HepG2 (cell line): ENCODE data around the gene SLC27A1. TPM values are rescaled to one million over a fixed set of nuclear protein-coding genes. Genes with fewer than 3 reads are reported as not detected.

Experiments
- ARNTL ChIP-seq: sonication (generic); formaldehyde crosslinking; IDR thresholded peaks from 2 replicates; pipeline ENCODE4 v1.4.0; 2020; ENCODE audit warnings: mild to moderate bottlenecking, missing genetic modification reagents
- BCL6 ChIP-seq: IDR thresholded peaks from 2 replicates; pipeline ENCODE4 v1.6.1; 2016; ENCODE audit warnings: missing genetic modification reagents, missing compliant biosample characterization
- DNMT3B ChIP-seq: conservative IDR thresholded peaks from 2 replicates; pipeline ENCODE4 v1.6.1; 2016; ENCODE audit warnings: missing biosample characterization, control low read depth
- FOXK2 ChIP-seq: fragments of 450-650 bp; IDR thresholded peaks from 2 replicates; pipeline ENCODE4 v1.6.1; 2016
- GATAD2A ChIP-seq: IDR thresholded peaks from 2 replicates; pipeline ENCODE4 v1.6.1; 2016
- MAFK ChIP-seq, 2 experiments: IDR thresholded peaks in 1 of 2; conservative IDR thresholded peaks in 1 of 2; 2 replicates each; pipeline ENCODE4 v1.6.1; 2011; ENCODE audit warnings: improper control_type of control experiment in 2 of 2, low read length in 2 of 2
- MAZ ChIP-seq, 2 experiments: sonication (generic) in 1 of 2; formaldehyde crosslinking in 1 of 2; IDR thresholded peaks; 2 replicates each; pipeline versions ENCODE4 v1.5.0 to v1.6.1; 2012 to 2020; ENCODE audit warnings: low read depth in 2 of 2, mild to moderate bottlenecking in 2 of 2, borderline replicate concordance in 1 of 2, improper control_type of control experiment in 1 of 2, low read length in 1 of 2, missing genetic modification reagents in 1 of 2, moderate library complexity in 1 of 2
- MED8 ChIP-seq: sonication (generic); formaldehyde crosslinking; IDR thresholded peaks from 2 replicates; pipeline ENCODE4 v1.8.1; 2023; ENCODE audit warnings: mild to moderate bottlenecking, missing genetic modification reagents; ENCODE audit not compliant: insufficient replicate concordance
- STAT5B ChIP-seq: sonication (generic); formaldehyde crosslinking; IDR thresholded peaks from 2 replicates; pipeline ENCODE4 v1.4.0; 2020; ENCODE audit warnings: missing genetic modification reagents
- TEAD2 ChIP-seq: sonication (generic); formaldehyde crosslinking; IDR thresholded peaks from 2 replicates; pipeline ENCODE4 v1.9.0; 2021; ENCODE audit warnings: missing genetic modification reagents
- ZBTB14 ChIP-seq: sonication (generic); formaldehyde crosslinking; IDR thresholded peaks from 2 replicates; pipeline ENCODE4 v1.4.0; 2020; ENCODE audit warnings: missing genetic modification reagents
- ZFY ChIP-seq: sonication (generic); formaldehyde crosslinking; IDR thresholded peaks from 2 replicates; pipeline ENCODE4 v1.4.0; 2020; ENCODE audit warnings: missing genetic modification reagents
- ZNF547 ChIP-seq: sonication (generic); formaldehyde crosslinking; IDR thresholded peaks from 2 replicates; pipeline ENCODE4 v1.5.1; 2020; ENCODE audit warnings: mild to moderate bottlenecking, missing genetic modification reagents
- ZNF556 ChIP-seq: sonication (generic); formaldehyde crosslinking; IDR thresholded peaks from 2 replicates; pipeline ENCODE4 v1.4.0; 2020; ENCODE audit warnings: mild to moderate bottlenecking, missing genetic modification reagents, borderline replicate concordance
- ZNF558 ChIP-seq: sonication (generic); formaldehyde crosslinking; IDR thresholded peaks from 2 replicates; pipeline ENCODE4 v1.9.0; 2022; ENCODE audit warnings: mild to moderate bottlenecking, missing genetic modification reagents, borderline replicate concordance
- ZNF704 ChIP-seq: sonication (generic); formaldehyde crosslinking; IDR thresholded peaks from 2 replicates; pipeline ENCODE4 v1.8.1; 2023; ENCODE audit warnings: mild to moderate bottlenecking, inconsistent platforms, moderate library complexity, missing genetic modification reagents, borderline replicate concordance
- ZNF746 ChIP-seq: sonication (generic); formaldehyde crosslinking; IDR thresholded peaks from 2 replicates; pipeline ENCODE4 v1.8.0; 2022; ENCODE audit warnings: mild to moderate bottlenecking, missing genetic modification reagents
- ZNF780A ChIP-seq: sonication (generic); formaldehyde crosslinking; IDR thresholded peaks from 2 replicates; pipeline ENCODE4 v1.8.0; 2022; ENCODE audit warnings: mild to moderate bottlenecking, missing genetic modification reagents, moderate library complexity
- ZNF879 ChIP-seq: sonication (generic); formaldehyde crosslinking; IDR thresholded peaks from 2 replicates; pipeline ENCODE4 v1.8.1; 2023; ENCODE audit warnings: missing genetic modification reagents
- polyA plus RNA-seq, 8 experiments: library from polyadenylated mRNA; depleted of rRNA in 3 of 8; stranded (reverse) in 7 of 8; unstranded in 1 of 8; fragments of >200 nt; fragmentation: Illumina TruSeq in 4 of 8; extraction: Trizol in 4 of 8; gene quantifications; 2 replicates each; pipeline versions ENCODE4 v1.2.1 to v1.2.3, GENCODE V29; 2011 to 2016; ENCODE audit warnings: low read depth in 4 of 8, missing spikeins in 1 of 8, mixed read lengths in 1 of 8; ENCODE audit not compliant: insufficient read depth in 1 of 8
- total RNA-seq, 5 experiments: library from RNA; depleted of rRNA; stranded (reverse); fragments of >200 nt; fragmentation: Illumina TruSeq; extraction: Trizol; gene quantifications; 2 replicates each; pipeline ENCODE4 v1.2.3, GENCODE V29; 2016; ENCODE audit warnings: low read depth in 1 of 5
- TF ChIP-seq, protein P1 (sequence below): sonication (generic); formaldehyde crosslinking; IDR thresholded peaks from 2 replicates; pipeline ENCODE4; 2020; ENCODE audit warnings: missing genetic modification reagents, mild to moderate bottlenecking, borderline replicate concordance
- TF ChIP-seq, protein P2 (sequence below): sonication (generic); formaldehyde crosslinking; IDR thresholded peaks from 2 replicates; pipeline ENCODE4 v1.5.1; 2020; ENCODE audit warnings: missing genetic modification reagents, mild to moderate bottlenecking, borderline replicate concordance
- TF ChIP-seq, protein P3 (sequence below): sonication (generic); formaldehyde crosslinking; IDR thresholded peaks from 2 replicates; pipeline ENCODE4 v1.4.0; 2020; ENCODE audit warnings: low read depth, mild to moderate bottlenecking, missing genetic modification reagents

SLC27A1 gene
- total and polyA plus RNA-seq, 2 of the 13 experiments (the other 11 are each of a cell fraction or from before 2014, with no cell fraction given) = 4.1 to 8.8 TPM

DNA sequence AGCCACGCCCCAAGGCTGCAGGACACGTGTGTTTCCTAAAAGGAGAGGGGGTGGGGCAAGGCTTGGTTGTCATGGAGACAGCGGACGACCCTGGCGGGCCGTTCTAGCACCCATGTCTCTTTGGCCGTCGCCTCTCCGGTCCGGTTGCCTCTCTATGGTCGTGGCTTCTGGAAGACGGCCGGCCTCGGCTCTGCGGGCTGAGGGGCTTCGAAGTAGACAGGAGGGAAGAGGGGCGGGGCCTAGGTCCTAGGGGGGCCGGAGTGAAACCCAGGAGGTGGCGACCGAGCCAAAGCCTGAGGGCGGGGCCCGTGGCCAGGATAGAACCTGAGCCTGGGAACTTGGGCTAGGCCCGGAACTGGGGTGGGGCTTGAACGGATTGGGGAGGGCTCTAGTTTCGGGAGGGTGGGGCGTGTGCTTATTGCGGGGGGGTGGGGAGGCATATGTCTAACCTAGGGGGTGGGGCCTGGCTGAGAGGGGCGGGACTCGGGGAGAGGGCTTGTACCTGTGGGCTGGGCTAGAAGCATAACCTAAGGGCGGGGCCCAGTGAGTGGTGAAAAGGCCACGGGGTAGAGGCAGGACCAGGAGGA lies 750 bp upstream of the SLC27A1 start (continued):
- TF ChIP-seq BCL6 (CRISPR knock-in tag) (peak; percentile 47; the same call in 1 of the 2 replicates), ZNF558 (CRISPR knock-in tag) (no peak), MED8 (CRISPR knock-in tag) (no peak), ZNF704 (CRISPR knock-in tag) (no peak), TEAD2 (no peak), DNMT3B (CRISPR knock-in tag) (no peak), ZNF547 (no peak), ZNF556 (no peak), ZNF780A (CRISPR knock-in tag) (no peak), ZBTB14 (CRISPR knock-in tag) (no peak), ZFY (CRISPR knock-in tag) (peak; percentile 54; the same call in 1 of the 2 replicates), ZNF879 (CRISPR knock-in tag) (0 out of 2 replicates have a peak, but pooled peaks have one; percentile 55), FOXK2 (no peak), MAFK (conservative IDR thresholded peaks at IDR 0.05 in 1 of 2, IDR thresholded peaks at IDR 0.05 in 1 of 2; ENCODE audit: low read length in 2 of 2) (no peak), ARNTL (CRISPR knock-in tag) (no peak), MAZ (IDR thresholded peaks at IDR 0.05; ENCODE audit: borderline replicate concordance, low read depth, low read length) (no peak), MAZ (CRISPR knock-in tag; IDR thresholded peaks at IDR 0.05; ENCODE audit: low read depth) (no peak), ZNF746 (CRISPR knock-in tag) (no peak), STAT5B (CRISPR knock-in tag) (no peak), GATAD2A (CRISPR knock-in tag) (0 out of 2 replicates have a peak, but pooled peaks have one; percentile 7)
- TF ChIP-seq, protein P1, sequence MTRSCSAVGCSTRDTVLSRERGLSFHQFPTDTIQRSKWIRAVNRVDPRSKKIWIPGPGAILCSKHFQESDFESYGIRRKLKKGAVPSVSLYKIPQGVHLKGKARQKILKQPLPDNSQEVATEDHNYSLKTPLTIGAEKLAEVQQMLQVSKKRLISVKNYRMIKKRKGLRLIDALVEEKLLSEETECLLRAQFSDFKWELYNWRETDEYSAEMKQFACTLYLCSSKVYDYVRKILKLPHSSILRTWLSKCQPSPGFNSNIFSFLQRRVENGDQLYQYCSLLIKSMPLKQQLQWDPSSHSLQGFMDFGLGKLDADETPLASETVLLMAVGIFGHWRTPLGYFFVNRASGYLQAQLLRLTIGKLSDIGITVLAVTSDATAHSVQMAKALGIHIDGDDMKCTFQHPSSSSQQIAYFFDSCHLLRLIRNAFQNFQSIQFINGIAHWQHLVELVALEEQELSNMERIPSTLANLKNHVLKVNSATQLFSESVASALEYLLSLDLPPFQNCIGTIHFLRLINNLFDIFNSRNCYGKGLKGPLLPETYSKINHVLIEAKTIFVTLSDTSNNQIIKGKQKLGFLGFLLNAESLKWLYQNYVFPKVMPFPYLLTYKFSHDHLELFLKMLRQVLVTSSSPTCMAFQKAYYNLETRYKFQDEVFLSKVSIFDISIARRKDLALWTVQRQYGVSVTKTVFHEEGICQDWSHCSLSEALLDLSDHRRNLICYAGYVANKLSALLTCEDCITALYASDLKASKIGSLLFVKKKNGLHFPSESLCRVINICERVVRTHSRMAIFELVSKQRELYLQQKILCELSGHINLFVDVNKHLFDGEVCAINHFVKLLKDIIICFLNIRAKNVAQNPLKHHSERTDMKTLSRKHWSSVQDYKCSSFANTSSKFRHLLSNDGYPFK (CRISPR knock-in tag) = peak; percentile 74; the same call in 1 of the 2 replicates
- TF ChIP-seq, protein P2, sequence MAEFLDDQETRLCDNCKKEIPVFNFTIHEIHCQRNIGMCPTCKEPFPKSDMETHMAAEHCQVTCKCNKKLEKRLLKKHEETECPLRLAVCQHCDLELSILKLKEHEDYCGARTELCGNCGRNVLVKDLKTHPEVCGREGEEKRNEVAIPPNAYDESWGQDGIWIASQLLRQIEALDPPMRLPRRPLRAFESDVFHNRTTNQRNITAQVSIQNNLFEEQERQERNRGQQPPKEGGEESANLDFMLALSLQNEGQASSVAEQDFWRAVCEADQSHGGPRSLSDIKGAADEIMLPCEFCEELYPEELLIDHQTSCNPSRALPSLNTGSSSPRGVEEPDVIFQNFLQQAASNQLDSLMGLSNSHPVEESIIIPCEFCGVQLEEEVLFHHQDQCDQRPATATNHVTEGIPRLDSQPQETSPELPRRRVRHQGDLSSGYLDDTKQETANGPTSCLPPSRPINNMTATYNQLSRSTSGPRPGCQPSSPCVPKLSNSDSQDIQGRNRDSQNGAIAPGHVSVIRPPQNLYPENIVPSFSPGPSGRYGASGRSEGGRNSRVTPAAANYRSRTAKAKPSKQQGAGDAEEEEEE (CRISPR knock-in tag) = no peak
- TF ChIP-seq, protein P3, sequence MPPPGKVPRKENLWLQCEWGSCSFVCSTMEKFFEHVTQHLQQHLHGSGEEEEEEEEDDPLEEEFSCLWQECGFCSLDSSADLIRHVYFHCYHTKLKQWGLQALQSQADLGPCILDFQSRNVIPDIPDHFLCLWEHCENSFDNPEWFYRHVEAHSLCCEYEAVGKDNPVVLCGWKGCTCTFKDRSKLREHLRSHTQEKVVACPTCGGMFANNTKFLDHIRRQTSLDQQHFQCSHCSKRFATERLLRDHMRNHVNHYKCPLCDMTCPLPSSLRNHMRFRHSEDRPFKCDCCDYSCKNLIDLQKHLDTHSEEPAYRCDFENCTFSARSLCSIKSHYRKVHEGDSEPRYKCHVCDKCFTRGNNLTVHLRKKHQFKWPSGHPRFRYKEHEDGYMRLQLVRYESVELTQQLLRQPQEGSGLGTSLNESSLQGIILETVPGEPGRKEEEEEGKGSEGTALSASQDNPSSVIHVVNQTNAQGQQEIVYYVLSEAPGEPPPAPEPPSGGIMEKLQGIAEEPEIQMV (CRISPR knock-in tag) = peak; percentile 91
